HG02642 (cell line): ENCODE measurements around the gene IL1RAPL1.

Source experiments
- ATAC-seq: cut with Tn5 transposase; IDR thresholded peaks from one replicate; pipeline ENCODE4 v1.9.1; 2021; ENCODE audit warnings: mild to moderate bottlenecking; ENCODE audit not compliant: unreplicated experiment, poor library complexity

Gene IL1RAPL1

DNA sequence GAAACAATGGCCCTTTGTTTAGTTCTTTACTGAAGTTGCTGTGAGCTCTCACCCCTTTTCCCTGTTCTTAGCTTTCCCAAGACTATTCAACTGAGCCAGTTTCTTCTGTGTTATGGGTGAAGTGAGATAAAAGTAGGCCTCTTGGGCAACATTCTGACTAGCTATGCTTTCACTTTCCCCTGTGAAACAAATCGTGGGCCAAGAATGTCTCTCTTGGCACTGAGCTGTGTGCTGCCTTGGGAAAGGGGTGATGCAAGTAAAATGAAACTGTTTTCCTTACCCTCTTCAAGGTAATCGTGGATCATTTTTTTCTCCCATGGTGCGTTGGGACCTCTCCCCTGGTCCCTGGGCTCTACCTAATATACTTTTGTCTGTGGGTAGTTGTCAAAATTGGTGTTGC lies 974.2 kb downstream of the IL1RAPL1 start:
- ATAC-seq = no peak

DNA sequence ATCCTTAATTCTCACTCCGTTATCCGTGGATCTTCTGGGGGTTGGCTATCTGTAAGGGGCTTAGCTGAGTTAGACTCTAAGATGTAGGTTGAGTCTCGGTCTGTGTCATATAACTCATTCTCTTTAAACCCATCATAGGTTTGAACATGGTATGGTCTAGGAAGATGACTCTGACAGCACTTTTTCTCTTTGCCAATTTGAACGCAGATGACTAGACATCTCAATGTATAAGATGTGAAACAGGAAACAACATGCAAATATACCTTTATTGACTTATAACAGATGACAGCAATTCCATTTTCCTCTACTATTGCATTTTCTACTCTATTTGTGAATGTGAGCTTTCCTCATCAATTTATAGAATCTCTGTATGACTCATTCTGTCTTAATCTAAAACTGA lies 993.3 kb downstream of the IL1RAPL1 start:
- no peak for ATAC-seq

DNA sequence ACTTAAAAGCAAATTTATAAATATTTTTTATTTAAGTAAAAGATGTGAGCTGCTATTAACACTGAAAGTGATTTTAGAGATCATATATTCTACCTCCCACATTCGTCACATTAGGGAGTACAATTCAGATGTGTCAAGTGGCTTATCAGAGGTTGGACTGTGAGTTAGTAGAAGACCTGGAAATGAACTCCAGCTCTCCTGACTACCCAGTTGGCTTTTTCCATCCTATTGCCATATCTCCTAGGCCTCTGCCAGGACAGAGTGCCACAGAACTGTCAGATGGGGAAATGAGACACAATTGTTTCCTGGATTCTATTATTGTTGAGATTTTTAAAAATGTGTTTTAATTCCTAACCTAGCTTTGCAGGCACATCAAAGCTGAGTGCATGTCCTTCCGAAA lies 994.0 kb downstream of the IL1RAPL1 start:
- ATAC-seq = no peak

DNA sequence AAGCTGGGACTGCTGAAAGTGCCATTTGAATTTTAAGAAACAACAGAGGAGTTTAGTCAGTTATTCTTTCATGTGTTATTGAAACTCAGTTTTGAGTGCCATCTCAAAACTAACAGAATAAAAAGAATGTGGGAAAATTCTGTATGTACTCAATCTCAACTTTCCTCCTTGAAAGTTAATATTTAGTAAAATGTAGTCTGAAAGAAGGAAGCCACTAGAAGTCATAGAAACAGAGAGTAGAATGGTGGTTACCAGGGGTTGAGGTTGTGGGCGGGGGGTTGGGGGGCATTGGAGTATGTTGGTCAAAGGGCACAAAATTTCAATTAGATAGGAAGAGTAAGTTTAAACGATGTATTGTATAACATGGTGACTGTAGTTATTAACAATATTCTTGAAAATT lies 999.9 kb downstream of the IL1RAPL1 start:
- peak; percentile 51 for ATAC-seq

DNA sequence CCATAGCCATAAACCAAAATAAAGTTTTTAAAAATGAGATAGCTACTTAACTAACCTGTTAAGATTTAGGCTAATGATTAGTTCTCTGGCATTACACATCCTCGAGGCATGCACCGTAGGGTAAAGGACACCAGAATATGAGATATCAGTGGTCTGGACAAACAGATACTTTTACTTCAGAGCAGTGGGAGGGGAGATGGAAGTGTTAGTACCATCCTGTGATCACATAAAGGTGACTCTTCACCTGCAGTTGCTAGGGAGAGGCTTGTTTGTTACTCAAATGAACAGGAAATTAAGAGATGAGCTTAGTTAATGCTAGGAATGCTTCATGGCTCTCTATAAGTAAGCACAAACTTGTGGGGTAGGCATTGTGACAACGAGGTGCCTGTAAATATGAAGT lies 1003.7 kb downstream of the IL1RAPL1 start:
- no peak for ATAC-seq

DNA sequence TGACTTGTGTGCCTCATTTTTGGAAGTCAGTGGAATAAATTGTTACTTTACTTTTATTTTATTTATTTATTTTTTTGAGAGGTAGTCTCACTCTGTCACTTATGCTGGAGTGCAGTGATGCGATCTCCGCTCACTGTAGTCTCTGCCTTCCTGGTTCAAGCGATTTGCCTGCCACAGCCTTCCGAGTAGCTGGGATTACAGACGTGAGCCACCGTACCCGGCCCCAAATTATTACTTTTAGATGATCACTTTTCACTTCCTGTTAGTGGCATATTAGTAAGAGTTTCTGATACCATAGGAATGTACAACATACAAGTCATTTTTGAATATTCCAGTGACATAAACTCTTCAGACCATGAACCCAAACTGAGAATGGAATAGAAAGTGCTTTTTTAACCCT lies 1017.1 kb downstream of the IL1RAPL1 start:
- no peak for ATAC-seq

DNA sequence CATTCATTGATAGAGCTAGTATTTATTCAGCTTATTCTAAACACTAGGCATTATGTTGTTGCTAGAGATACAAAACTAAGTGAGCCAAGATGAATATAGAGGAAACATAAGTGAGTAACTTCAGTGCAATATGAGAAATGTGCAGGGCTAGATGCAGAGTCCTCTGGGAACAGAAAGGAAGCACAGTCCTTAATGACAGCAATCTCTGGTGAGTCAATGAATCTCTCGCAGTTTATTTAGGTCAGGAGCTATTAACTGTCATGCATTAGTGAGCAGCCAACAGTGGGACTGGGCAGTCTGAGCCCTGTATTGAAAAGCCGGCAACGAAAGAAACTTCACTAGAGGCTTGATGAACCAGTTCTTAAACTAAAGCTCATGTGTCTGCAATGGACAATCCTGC lies 1030.0 kb downstream of the IL1RAPL1 start:
- ATAC-seq = no peak

DNA sequence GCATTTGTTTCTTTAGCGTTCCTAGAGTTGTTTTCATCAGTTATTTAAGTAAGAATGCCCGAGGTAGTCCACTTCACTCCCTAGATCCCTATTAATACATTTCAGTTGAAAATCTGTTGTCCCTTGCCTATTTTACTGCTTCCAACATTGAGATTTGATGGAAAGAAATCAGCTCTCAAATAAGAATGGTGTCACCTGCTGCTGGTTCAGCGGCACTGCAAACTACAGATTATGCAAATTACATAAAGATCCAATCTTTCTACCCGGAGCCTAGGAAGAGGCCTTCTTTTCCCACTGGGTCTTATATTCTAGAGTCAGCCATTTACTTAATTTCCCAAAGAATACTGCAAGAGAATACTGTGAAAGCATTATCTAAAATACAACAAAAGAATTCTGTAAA lies 1030.5 kb downstream of the IL1RAPL1 start:
- ATAC-seq = no peak

DNA sequence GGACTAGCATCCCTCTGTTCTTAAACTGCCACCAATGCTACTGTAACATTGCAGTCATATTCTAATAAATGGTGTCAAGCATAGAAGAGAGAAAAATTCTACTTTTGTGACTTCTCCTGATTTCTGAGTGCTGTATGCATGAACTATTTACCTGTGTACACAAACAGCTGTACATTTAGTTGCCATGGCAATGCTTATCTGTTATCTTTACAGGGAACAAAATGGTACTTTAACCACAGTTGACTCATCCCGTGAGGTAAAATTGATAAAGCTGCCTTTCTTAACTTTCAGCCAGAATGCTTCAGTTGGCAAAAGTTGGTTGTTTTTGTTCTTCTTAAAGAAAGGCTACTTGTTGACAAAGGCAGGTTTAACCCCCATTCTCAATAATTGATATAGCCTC lies 1040.6 kb downstream of the IL1RAPL1 start:
- ATAC-seq = no peak

DNA sequence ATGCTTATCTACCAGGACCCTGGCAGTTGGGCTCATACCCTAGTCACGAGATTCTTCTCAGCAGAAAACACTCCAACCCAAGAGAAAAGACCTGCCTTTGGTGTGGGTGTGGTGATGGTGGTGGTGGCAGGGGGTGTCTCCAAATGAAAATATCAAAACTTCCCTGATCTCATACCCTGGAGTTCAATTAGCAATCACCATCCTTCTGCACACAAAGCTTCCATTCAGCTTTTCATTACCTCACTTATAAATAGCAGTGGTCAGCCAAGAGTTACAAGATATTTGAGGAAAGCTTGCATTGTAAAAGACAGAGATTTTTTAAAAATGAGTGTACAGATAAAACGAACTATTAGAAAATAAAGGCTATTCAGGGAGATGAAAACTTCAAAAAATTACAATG lies 1047.3 kb downstream of the IL1RAPL1 start:
- no peak for ATAC-seq

DNA sequence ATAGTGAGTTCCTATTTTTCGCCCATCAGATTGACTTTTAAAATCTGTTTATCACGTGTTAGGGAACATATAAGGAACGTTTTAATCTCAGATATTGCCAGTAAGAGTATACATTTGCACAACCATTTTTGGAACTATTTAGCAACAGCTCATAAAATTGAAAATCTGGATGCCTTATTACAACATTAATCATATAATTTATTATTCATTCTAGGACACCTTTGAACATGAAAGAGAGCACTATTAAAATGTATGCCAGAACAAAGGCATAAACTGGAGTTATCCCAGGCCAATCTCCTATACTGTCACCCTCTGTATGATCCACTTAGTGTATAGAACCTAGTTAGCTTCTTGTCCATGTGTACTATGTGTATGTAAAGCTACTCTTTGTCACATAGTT lies 1049.1 kb downstream of the IL1RAPL1 start:
- ATAC-seq = no peak

DNA sequence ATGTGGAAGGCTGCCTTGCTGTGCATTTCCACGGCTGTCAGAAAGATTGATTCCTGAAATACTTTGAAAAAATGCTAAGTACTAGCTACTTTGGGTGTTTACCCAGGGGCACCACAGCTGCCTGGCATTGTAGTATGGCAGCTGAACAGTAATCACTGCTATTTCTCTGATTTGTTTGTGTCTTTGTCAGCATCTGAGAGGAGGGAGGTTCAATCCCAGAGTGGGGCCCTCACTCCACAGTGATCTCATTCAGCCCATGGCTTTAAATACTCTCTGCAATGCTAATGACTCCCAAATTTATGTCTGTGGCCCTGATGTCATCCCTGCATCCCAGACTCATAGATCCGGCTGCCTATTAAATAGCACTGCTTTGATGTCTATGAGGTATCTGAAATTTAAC lies 1052.9 kb downstream of the IL1RAPL1 start:
- no peak for ATAC-seq

DNA sequence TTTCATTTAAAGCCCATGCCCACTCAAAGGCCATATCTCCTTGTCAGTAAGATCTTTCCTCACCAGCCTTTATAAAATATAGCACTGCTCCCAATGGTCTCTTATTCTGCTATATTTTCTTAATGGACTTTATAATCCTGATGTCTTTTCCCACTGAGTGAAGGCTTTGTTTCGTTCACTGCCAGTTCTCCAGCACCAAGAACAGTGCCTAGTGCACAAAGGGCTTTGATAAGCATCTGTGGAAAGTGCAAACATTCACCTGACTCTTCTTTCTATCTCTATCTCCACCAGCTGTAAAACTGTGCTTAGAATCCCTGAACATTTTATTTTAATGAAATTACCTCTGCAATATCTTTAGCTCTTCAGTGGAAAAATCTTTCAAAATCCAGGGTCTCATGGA lies 1054.2 kb downstream of the IL1RAPL1 start:
- ATAC-seq = no peak

DNA sequence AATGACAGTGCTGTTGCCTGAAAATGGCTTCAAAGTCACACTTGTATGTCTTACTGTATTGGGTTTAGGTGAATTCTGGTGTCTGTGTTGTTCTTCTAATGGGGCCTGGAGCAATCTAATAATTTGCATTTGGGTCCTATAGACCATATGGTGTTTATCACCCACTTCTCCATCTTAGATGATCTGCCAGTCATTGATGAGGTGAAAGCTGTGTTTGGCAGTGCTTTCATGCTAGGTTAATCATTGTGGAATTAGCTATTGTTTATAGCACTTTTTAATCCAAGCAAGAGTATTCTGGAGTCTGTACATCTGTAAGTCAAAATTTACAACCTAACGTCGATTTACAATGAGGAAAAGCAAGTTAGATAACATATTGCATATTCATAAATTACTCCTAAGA lies 1055.9 kb downstream of the IL1RAPL1 start:
- no peak for ATAC-seq

DNA sequence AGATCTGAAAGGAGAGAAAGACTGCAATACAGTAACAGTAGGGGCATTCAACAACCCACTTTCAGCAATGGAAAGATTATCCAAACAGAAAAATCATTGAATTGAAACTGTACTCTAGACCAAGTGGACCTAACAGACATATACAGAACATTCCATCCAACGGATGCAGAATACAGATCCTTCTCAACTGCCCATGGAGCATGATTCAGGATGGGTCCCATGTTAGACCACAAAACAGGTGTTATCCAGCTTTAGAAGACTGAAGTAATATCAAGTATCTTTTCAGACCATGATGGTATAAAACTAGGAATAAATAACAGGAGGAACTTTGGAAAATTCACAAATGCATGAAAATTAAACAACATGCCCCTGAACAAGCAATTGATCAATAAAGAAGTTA lies 1060.9 kb downstream of the IL1RAPL1 start:
- no peak for ATAC-seq

DNA sequence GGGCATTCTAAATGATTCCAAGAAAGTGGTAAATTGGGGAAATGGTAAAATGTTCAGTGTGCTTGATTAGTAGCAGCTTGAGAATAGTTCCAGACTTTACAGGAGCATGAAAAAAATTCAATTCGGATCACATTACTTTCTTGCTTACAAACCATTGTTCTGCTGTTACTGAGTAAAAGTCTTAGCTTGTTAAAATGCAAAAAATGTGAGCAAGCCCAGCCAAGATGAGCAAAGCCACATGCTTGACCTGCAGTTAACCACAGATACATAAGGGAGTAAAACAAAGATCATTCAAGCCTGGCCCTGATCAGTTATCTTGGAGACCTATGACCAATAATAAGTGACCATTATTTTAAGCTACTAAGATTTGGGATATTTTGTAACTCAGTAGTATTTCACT lies 1065.2 kb downstream of the IL1RAPL1 start:
- ATAC-seq = no peak

DNA sequence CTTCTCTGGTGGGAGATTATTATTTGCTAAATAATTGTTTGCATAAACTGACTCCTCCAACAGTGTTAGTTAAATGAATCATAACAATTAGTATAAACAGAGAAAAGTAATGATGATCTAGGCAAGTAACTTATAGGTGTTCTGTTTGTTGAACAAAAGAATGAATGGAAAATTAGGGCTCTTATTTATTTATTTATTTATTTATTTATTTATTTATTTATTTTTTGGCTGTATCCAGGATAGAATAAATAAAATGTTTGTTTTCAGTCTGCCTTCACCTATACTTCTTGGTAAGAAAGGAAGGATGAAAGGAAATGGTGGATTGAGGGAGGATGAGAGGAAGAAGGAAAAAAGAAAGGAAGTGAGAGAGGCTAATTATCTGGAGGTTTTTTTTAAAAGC lies 1066.5 kb downstream of the IL1RAPL1 start:
- no peak for ATAC-seq

DNA sequence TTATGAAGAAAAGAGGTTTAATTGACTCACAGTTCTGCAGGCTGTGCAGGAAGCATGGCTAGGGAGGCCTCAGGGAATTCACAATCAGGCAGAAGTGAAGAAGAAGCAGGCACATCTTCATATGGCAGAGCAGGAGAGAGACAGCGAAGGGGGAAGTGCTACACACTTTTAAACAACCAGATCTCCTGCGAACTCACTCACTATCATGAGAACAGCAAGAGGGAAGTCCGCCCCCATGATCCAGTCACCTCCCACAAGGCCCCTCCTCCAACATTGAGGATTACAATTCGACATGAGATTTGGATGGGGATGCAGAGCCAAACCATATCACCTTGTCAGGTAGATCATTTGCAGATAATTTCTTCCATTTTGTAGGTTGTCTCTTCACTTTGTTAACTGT lies 1072.7 kb downstream of the IL1RAPL1 start:
- no peak for ATAC-seq

DNA sequence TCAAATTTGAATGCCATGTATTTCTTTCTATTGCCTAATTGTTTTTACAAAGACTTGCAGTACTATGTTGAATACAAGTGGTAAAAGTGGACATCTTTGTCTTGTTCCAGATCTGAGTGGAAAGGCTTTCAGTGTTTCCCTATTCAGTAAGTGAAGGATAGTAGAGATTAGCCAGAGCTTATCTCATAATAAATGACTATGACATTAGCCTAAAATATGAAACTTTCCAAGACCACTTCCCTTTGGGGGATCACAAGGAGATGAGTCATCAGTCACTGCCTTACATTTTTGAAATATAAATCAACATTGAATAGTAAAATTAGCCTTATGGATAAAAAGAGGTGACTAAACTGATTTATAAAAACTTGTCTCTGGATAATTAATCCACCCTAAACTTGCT lies 1074.0 kb downstream of the IL1RAPL1 start:
- no peak for ATAC-seq

DNA sequence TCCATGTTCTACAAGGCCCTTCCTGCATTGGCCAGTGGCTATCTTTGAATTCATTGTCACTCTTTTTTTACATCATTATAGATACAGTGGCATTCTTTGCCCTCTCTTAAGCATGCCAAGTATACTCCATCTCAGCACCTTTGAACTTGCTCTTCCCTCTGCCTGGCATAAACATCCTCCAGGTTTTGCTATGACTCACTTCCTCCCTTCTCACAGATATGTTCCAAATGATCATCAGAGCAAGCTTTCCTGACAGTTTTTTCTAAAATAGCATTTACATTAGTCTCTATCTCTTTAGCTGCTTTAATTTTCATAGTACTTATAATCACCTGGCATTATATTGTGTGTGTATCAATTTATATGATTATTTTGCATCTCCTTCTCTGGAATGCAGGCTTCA lies 1074.9 kb downstream of the IL1RAPL1 start:
- ATAC-seq = no peak

DNA sequence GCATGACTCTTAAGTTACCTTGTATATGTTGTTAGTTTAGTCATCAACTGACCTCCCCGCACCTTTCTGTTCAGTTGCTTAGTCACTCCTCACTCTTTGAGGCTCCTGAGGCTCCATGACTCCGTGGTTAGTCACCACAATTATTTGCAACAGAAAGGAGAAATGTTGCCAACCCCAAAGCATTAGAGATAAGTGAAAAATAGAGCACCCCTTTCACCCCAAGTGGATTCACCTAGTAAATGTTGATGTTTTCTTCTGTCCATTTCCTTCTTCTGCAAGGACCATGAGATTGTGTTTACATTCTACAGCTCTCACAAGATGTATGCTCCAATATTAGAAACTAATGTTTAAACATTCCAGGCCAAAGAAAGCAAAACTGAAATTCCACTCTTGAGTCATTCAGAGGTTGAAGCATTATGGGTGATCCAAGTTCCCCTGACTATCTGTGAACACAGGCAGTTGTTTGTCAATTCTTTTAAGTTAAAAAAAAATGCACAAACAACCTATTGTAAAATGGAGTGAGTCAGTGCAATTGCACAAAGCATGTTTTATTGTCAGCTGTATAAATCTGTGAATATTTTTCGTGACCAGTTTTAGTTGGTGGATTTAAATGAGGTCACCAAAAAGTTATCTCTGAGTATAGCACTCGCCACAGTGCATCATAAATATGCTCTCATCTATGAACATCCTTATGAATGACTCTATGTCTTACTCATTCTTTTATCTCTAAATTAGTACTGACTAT lies 1075.7 kb downstream of the IL1RAPL1 start:
- ATAC-seq = peak; percentile 74

DNA sequence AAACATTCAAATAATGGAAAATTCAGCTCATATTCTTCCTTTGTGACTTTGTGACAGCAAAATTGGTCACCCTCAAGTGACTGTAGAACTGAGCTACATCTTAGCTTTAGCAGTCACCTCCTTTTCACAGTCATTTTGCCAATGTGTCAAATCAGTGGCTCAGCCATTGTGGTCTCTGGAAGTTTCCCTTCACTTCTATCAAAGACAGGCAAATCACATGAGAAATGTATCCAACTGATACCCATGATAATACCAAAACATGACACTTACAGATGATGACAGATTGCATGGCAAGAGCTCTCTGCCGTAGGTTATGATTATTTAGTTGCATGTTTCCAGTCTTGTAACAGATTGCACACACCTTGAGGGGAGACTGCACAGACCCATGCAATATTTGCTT lies 1078.3 kb downstream of the IL1RAPL1 start:
- ATAC-seq = no peak

DNA sequence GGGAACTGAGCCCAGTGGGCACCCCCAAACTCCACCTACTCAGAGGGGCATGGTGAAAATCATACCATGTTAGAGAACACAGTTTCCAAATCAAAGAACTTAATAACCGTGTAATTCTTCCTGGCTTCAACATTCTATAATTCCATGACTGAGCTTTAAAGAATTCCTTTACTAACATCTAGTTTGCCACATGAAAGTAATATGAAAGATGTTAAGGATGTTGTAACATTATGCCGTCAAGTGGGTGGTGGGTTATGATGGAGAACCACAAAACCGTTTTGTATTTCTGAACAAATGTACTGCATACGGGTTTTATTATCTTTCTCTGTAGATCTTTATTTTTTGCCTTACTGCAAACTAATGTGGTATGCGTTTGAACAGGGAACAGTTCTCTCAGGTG lies 1079.1 kb downstream of the IL1RAPL1 start:
- ATAC-seq = no peak
